ENCODE data around the gene KCNH1.

Gene KCNH1

DNA sequence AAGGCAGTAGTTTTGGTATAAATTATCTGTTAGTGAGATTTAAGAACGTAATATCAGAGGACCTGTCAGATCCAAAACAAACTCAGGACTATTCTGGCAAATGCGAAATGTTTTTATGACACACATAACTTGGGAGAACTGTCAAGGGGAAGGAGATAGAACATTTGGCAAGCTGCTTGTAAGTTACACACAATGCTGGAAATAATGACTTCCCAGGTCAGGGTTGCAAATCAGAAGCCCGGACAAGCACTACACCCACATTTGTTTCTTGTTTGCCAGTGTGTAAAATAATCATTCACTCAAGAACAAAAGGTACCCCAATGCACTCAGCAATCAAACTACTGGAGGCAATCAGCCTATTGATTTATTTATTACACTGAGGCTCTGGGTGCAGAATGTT lies 354.7 kb downstream of the KCNH1 start:
- TF ChIP-seq JUND (IDR thresholded peaks at IDR 0.05; ENCODE audit: low read depth) = no peak
- DNase-seq (ENCODE audit: low read depth in 1 of 2, low spot score in 1 of 2) = no peak
- in situ Hi-C loops (cut with HindIII; ENCODE audit: low pct_unique_long_range_greater_than_20kb, low sequenced_read_pairs) = no loop called here

DNA sequence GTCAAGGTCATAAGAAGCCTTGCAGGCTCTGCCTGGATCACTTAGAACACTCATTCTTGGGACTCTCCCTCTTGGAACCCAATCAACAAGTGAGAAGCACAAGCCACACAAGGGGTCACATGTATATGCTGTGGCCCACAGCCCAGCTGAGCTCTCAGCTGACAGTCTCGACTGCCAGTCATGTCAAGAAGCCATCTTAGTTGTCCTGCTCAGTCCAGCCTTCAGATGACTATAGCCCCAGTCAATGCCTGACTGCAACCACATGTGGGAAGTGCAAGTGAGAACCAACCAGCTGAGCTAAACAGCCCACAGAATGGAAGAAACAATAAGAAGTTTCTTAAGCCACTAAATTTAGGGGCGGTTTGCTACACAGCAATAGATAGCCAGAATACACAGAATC lies 356.0 kb downstream of the KCNH1 start:
- no peak for TF ChIP-seq JUND (IDR thresholded peaks at IDR 0.05; ENCODE audit: low read depth)
- DNase-seq (ENCODE audit: low read depth in 1 of 2, low spot score in 1 of 2) = no peak
- in situ Hi-C loops (cut with HindIII; ENCODE audit: low pct_unique_long_range_greater_than_20kb, low sequenced_read_pairs) = no loop called here

DNA sequence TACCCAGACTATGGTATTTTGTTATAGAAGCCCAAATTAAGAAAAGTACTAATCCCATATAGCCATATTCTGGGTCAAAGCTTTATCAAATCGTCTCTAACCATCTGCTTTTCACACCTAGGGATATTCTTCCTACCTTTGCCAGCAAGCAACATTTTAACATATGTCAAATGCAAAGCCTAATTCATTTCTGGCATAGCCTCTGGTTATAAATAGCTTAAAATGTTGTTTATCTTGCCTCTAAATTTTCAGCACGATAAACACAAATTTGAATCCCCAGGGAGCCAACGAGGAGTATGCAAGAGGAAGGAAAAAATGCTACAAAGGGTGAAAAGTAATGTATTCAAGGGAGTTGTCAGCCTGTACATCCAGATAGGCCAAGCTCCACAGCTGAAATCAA lies 357.2 kb downstream of the KCNH1 start:
- in situ Hi-C loops (cut with HindIII; ENCODE audit: low pct_unique_long_range_greater_than_20kb, low sequenced_read_pairs) = no loop called here
- TF ChIP-seq JUND (IDR thresholded peaks at IDR 0.05; ENCODE audit: low read depth) = no peak
- no peak for DNase-seq (ENCODE audit: low read depth in 1 of 2, low spot score in 1 of 2)

DNA sequence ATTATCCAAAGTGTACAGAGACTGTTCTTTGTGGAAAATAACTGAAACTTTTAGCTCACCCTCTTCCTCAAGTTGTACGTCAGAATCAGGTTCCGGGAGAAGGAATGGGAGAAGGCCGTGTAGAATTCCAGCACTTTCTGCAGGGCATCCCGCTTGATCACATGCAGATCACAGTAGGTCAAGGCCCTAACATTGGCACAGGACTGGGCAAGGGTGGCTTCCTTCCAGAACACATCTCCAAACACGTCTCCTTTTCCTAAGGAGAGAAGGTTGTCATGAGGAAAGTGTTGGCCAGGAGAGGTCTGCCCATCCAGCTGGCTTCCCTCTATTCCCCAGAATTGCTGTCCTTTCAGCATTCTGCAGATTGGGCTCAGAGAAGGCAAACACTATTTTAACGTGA lies 358.7 kb downstream of the KCNH1 start:
- in situ Hi-C loops (cut with HindIII; ENCODE audit: low pct_unique_long_range_greater_than_20kb, low sequenced_read_pairs) = no loop called here
- DNase-seq (ENCODE audit: low read depth in 1 of 2, low spot score in 1 of 2) = no peak
- TF ChIP-seq JUND (IDR thresholded peaks at IDR 0.05; ENCODE audit: low read depth) = no peak

DNA sequence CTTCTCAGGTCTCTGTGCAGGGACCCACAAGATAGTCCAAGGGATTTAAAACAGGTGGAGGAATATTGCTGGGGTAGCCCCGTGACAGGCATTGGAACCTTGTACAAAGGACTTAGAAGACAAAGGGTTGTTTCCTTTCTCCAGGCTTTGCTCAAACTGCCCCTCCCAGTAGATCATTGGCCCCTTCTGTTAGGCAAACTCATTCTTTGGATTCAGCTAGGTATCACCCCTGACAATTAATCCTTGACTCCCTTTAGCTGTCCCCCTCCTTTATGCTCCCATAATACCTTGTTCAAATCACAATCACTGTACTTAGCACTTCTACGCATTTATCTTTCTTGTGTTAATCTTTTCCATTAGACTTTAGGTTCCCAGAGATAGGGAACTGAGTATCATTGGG lies 360.5 kb downstream of the KCNH1 start:
- DNase-seq (ENCODE audit: low read depth in 1 of 2, low spot score in 1 of 2) = no peak
- in situ Hi-C loops (cut with HindIII; ENCODE audit: low pct_unique_long_range_greater_than_20kb, low sequenced_read_pairs) = no loop called here
- no peak for TF ChIP-seq JUND (IDR thresholded peaks at IDR 0.05; ENCODE audit: low read depth)

DNA sequence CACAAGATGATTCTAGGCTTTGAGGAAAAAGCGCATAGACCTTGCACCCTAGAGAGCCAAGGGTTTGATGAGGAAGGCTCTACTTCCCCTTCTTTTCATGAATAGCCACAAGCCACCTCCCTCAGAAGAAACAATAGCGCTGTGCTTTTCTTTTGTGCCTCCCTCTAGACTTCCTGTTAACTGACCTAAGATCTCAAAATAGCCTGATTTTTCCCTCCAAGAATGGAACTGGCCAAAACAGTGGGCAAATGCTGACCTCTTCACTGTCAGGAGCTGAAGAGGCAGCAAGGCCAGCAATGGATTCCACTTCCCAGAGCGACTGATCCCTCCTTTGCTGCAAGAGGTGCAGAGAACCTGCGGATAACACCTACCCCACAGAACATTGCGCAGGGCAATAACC lies 362.8 kb downstream of the KCNH1 start:
- DNase-seq (ENCODE audit: low read depth in 1 of 2, low spot score in 1 of 2) = no peak
- in situ Hi-C loops (cut with HindIII; ENCODE audit: low pct_unique_long_range_greater_than_20kb, low sequenced_read_pairs) = no loop called here
- no peak for TF ChIP-seq JUND (IDR thresholded peaks at IDR 0.05; ENCODE audit: low read depth)

DNA sequence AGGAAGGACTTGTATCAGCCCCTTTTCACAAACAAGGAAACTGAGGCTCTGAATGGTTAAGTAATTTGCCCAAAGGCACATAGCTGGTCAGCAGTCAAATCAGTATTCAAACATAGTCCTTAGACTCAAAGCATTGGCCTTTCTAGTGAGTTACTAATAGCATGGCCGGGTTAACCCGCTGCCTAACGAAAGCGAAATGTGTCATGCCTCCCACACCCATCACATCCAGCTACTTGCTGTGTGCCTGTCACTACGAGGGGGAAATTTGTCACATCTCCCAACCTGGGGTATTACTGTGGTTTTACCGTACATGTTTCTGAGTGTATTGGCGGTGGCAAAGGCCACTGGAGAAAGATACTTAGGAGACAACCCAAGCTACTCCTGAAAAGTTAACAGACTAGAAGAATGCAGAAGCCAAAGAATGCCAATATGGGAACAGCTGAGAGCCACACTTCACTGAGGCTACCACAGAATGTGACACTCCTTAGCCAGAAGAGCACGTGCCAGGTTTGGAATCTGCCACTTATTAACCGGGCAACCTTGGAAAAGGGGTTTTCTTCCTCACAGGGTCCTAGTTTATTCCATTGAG lies 363.5 kb downstream of the KCNH1 start:
- no peak for DNase-seq (ENCODE audit: low read depth in 1 of 2, low spot score in 1 of 2)
- no peak for TF ChIP-seq JUND (IDR thresholded peaks at IDR 0.05; ENCODE audit: low read depth)
- in situ Hi-C loops (cut with HindIII; ENCODE audit: low pct_unique_long_range_greater_than_20kb, low sequenced_read_pairs) = no loop called here

DNA sequence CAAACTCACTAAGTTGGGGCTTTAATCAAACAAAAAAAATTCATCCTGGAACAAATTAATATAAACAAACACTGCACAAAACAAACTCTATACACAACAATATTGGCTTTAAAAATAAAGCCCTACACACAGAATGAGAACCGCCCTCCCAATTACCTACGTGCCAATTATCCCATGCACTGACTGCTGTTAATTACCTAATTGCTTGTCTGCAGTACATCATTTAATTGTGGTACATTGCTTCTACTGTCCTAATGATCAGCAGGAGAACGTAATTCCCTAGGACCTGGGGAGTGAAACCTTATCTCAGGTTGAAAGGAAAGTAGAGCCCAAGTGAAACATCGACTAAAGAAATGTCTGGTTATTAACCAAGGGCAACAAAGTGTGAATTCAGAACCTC lies 364.5 kb downstream of the KCNH1 start:
- DNase-seq (ENCODE audit: low read depth in 1 of 2, low spot score in 1 of 2) = no peak
- no peak for TF ChIP-seq JUND (IDR thresholded peaks at IDR 0.05; ENCODE audit: low read depth)
- in situ Hi-C loops (cut with HindIII; ENCODE audit: low pct_unique_long_range_greater_than_20kb, low sequenced_read_pairs) = no loop called here

DNA sequence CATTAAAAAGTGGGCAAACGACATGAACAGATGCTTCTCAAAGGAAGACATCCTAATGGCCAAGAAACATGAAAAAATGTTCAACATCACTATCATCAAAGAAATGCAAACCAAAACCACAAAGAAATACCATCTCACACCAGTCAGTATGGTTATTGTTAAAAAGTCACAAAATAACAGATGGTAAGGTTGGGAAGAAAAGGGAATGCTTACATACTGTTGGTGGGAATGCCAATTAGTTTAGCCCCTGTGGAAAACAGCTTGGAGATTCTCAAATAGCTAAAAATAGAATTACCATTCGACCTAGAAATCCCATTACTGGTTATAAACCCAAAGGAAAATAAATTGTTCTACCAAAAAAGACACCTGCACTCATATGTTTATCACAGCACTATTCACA lies 369.4 kb downstream of the KCNH1 start:
- in situ Hi-C loops (cut with HindIII; ENCODE audit: low pct_unique_long_range_greater_than_20kb, low sequenced_read_pairs) = no loop called here
- no peak for TF ChIP-seq JUND (IDR thresholded peaks at IDR 0.05; ENCODE audit: low read depth)
- DNase-seq (ENCODE audit: low read depth in 1 of 2, low spot score in 1 of 2) = no peak

DNA sequence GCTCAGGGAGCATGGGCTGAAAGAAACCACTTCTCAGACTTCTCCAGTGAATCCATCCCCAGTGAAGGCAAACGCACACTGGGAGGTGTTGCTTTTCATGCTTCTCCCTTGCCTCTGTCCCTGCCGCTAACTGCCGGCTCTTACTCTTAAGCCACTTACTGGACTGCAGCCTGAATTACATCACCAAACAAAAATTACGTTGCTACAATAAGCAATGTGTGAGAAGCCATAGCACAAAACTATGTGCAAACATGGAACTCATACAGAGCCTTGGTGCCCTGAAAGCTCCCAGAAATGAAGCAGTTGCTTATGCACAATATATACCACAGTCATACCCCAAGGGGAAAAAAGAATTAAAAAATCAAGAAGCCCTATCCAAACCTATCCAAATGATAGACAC lies 375.2 kb downstream of the KCNH1 start:
- DNase-seq (ENCODE audit: low read depth in 1 of 2, low spot score in 1 of 2) = peak; percentile 23 to 84
- no peak for TF ChIP-seq JUND (IDR thresholded peaks at IDR 0.05; ENCODE audit: low read depth)
- in situ Hi-C loops (cut with HindIII; ENCODE audit: low pct_unique_long_range_greater_than_20kb, low sequenced_read_pairs) = no loop called here

DNA sequence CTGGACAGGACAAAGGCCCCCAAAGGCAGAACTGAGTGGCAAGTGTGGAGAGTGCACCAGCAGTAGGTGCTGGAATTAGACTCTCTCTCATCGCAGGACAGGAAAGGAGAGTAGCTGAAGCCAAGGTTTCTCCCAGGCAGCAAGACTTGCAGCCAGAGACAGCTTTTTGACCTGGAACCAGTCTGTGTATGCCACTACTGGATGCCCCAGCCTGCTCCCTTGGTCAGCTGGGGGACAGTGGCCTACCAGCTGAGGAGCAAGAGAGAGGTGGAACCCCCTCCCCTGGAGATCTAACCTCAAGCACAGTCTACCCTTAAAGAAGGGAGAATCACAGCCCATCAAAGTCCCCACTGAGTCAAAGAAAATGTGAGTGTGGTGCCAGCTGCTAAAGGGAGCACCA lies 375.7 kb downstream of the KCNH1 start:
- no peak for TF ChIP-seq JUND (IDR thresholded peaks at IDR 0.05; ENCODE audit: low read depth)
- in situ Hi-C loops (cut with HindIII; ENCODE audit: low pct_unique_long_range_greater_than_20kb, low sequenced_read_pairs) = no loop called here
- no peak for DNase-seq (ENCODE audit: low read depth in 1 of 2, low spot score in 1 of 2)

DNA sequence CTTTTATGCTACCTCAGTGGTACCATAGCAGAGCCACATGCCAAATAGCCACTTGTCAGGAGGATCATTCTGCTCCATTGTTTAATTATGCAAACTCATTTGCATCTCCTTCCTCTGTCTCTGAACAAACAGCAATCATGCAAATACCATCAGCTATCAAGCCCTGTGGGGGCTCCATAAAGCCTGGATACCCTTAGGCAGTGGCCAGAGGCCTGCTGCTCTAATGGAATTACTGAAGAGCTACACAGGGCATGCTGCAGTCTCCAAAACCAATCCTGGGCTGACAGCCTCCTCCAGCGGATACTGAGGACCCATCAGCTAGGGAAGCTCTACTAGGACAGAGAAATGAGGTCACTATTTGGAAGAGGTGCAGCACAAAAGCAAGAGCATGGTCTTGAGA lies 376.3 kb downstream of the KCNH1 start:
- in situ Hi-C loops (cut with HindIII; ENCODE audit: low pct_unique_long_range_greater_than_20kb, low sequenced_read_pairs) = no loop called here
- TF ChIP-seq JUND (IDR thresholded peaks at IDR 0.05; ENCODE audit: low read depth) = no peak
- DNase-seq (ENCODE audit: low read depth in 1 of 2, low spot score in 1 of 2) = no peak

DNA sequence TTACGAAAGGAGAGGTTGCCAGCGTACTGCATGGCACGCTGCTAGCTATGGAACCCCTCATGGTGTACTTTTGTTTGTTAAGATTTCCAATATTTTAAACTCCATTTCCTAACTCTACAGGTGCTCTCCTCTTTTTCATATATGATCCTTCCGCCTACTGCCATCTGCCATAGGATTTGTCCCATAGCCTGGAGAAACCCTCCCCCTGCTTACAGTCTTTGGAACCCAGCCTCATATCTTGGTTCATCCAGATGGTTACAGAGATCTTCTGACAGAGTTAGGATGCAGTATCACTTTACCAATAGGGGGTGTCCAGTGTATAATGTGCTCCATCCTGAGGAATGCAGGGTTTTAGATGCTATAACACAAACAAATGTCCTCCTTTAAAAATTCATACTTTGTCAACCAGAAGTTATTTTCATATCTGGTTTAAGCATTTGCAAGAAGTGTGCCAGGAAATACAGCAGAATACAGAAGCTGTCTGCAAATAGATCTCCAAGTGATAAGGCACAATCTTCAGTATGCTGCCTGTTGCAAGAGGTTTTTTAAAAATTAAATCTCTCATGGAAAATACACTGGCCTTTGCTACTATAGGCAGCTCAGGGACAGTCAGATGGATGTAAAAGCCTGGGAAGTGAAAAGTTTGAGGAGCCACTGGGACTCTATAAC lies 377.8 kb downstream of the KCNH1 start:
- DNase-seq (ENCODE audit: low read depth in 1 of 2, low spot score in 1 of 2) = no peak
- in situ Hi-C loops (cut with HindIII; ENCODE audit: low pct_unique_long_range_greater_than_20kb, low sequenced_read_pairs) = no loop called here
- no peak for TF ChIP-seq JUND (IDR thresholded peaks at IDR 0.05; ENCODE audit: low read depth)

All from T47D (cell line).